Coronary artery (tissue), 2 donors: ENCODE results near the gene CCDC148.

Experiments
- DNase-seq: peaks from one replicate; pipeline ENCODE4 v3.0.0-alpha.2; 2017; ENCODE audit warnings: low spot score
- H3K27ac ChIP-seq, 2 donors: fragments of 200-600 bp; sonication (generic); one replicate each; pipeline ENCODE4 v1.5.1; 2016 to 2019
- H3K4me3 ChIP-seq: fragments of 200-600 bp; sonication (generic); 2 replicates; pipeline ENCODE4 v1.5.1; 2016; ENCODE audit warnings: mild to moderate bottlenecking, moderate library complexity
- CTCF ChIP-seq: fragments of 200-600 bp; sonication (generic); IDR thresholded peaks from one replicate; pipeline ENCODE4 v1.5.1; 2019; ENCODE audit warnings: antibody characterized with exemption

Gene CCDC148

DNA sequence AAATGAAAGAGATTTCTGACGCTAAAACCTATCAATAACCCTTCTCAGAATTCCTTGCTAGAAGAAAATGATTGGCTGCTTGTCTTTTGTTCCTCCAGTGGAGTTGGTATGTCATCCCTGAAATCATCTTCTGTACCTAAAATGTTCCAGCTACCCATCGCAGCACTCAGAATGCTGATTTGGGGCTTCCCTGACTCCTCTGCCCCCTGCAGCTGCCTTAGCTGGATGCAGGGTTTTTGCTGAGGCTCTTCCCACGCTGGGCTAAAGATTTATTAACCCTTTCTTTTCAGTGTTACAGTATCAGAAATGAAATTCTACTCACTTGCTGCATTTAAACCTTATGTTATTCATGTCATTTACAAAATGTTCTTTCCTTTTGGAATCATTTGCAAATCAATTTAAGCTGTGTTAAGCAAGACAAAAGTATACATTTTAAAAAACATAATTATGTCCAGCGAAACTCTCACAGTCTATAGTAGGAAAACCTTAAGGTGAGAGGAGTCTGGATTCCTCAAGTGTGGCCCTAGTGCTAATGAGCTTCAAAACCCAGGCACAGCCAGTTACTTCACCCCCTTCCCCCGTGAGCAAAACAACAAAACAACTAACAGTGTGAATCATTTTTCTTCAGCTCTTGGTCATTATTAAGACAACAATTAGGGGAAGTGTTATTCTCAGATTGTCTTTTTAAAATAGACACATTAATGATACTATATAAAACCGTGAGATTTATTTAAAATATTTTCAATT lies 33.0 kb upstream of the CCDC148 start:
- no peak for TF ChIP-seq CTCF
- no peak for DNase-seq
- no peak overlapping the region for H3K4me3 ChIP-seq
- no peak overlapping the region for H3K27ac ChIP-seq

DNA sequence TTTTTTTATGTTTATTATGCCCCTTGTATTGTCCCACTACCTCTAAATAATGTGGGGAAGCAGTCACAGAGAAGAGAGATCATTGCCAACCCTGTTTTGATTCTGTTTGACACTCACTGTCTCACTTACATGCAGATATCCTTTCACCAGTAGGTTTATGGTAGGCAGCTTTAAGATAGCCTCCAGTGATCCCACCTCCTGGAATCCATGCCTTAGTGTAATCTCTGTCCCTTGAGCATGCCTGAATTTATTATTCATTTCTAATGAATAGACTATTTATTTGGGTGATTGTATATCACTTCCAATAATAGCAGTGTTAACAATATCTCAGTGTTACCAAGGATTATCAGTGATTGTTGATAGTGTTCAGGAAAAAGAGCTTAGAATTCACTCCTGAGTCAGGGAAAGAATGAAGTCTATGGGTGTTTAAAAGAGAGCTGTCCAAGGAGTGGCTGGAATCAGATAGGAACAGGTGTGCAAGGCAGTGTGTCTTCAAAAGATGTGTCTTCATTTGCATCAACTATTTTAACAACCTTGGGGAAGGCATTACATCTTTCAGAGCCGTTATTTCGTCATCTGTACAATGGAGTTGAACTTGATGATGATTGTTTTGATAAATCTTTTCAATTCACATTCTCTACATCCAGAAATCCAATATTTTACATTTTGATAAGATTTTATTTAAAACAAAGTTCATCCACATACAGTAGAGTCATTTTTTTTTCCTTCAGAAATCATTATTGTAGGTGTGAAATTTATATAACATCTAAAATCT lies 32.1 kb upstream of the CCDC148 start:
- H3K4me3 ChIP-seq: no peak overlapping the region
- TF ChIP-seq CTCF: no peak
- no peak for DNase-seq
- no peak overlapping the region for H3K27ac ChIP-seq

DNA sequence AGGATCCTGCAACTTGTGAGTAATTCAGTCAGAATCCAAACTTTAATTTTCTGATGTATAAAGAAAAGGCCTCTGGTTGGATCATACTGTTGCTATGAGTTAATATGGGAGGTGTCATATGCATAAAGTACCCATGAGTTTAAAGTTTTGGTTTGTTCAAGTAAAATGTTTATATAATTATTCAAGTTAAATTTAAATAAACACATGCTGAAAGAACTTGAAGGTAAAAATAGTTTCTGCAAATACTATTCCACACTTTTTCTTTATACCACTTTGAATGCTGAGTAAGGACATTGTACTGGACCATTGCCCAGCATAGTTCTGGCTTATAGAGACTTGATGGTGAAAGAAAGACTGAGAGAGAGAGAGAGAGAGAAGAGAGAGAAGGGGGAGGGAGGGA lies 30.9 kb upstream of the CCDC148 start:
- Histone ChIP-seq H3K4me3 (no peak overlapping the region), H3K27ac (no peak overlapping the region)
- no peak for DNase-seq
- no peak for TF ChIP-seq CTCF

- DNase-seq: no peak
- H3K27ac ChIP-seq: no peak overlapping the region
- TF ChIP-seq CTCF: no peak
- H3K4me3 ChIP-seq: no peak overlapping the region
These were observed 30.4 kb upstream of the CCDC148 start for GRCh38 chr2:158486970-158487325.

DNA sequence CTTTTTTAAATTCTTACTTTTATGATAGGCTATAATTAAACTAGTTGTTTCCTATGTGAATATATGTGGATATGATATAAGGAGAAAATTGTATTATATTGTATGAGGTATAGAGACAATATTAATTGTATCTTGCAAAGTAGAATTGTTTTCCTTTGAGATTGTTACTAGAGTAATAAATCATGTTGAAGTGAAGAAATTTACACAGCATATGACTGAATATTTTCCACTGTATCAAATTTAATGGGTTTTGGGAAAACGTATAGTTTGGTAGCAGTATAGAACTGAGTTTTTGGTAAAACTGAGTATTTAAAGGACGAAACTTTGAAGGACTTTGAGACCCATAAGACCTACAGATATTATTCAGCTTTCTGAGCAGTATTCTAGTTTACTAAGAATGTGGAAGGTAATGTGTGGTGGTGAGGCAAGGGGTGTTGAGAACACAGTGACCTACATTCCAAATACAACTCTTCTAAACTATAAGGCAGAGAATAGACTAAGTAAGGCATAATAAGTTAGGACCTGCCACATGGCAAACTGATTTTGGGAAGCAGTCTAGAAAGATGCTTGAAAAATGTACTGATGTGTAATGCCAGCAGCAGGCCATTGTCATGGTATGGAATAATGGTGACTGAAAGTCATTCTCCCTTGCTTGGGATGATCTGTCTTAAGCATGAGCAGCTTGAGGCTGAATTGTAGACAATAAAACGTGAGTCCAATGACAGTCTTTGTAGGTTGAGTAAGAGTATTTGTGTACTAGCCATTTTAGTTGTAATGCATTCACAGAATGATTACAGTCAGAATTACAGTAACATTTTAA lies 29.8 kb upstream of the CCDC148 start:
- Histone ChIP-seq H3K27ac (no peak overlapping the region), H3K4me3 (no peak overlapping the region)
- no peak for TF ChIP-seq CTCF
- DNase-seq: no peak

DNA sequence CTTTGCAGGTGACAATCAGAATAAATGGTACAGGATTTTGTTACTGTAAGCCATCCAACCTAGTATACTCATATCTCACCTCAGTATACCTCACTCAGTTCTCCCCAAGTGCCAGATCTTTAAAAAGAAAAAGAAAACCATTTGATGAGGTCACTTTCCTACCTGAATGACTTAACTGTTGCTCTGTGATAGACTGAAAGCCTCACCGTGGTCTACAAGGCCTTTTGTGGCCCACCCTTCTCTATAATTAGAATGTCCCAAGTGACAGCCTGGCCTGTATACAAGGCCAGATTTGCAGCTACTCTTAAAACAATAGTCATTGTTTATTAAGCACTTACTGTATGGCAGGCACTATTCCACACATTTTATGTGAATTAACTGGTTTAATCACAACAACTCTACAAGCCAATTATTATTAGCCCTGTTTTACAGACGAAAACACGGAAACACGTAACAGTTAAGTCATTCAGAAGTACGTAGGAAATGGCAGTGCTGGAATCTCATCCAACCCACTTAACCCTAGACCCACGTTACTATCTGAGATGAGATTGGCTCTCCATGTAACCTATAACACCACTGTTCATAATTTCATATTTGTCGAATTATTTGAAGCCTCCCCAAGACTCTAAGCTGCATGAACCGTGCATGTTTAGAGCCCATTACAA lies 28.5 kb upstream of the CCDC148 start:
- no peak for DNase-seq
- Histone ChIP-seq H3K27ac (no peak overlapping the region), H3K4me3 (no peak overlapping the region)
- TF ChIP-seq CTCF: no peak
